Choroid plexus epithelial cell (primary cell): ENCODE data around the gene FCHSD2.

Source experiments
- DNase-seq: peaks from one replicate; pipeline ENCODE4 v3.0.0-alpha.2; 2010; ENCODE audit warnings: low read depth
- H3K4me3 ChIP-seq: 2 replicates; pipeline ENCODE4 v1.5.1; 2011; ENCODE audit warnings: low read depth, mild to moderate bottlenecking, control low read depth, low read length, moderate library complexity
- CTCF ChIP-seq: conservative IDR thresholded peaks from 2 replicates; pipeline ENCODE4 v1.5.1; 2011; ENCODE audit warnings: low read depth, mild to moderate bottlenecking, control low read depth, inconsistent platforms, low read length, moderate library complexity

Gene FCHSD2

GRCh38 chr11:73157101-73158010 lies 15.2 kb upstream of the FCHSD2 start:
- no peak overlapping the region for H3K4me3 ChIP-seq
- DNase-seq, result peak; percentile 75
- TF ChIP-seq CTCF, result no peak

GRCh38 chr11:73156686-73157085 lies 14.6 kb upstream of the FCHSD2 start:
- no peak overlapping the region for H3K4me3 ChIP-seq
- DNase-seq, result no peak
- no peak for TF ChIP-seq CTCF

- no peak for DNase-seq
- H3K4me3 ChIP-seq, result no peak overlapping the region
- no peak for TF ChIP-seq CTCF
Measured at GRCh38 chr11:73156114-73156513, 14.0 kb upstream of the FCHSD2 start.

- no peak overlapping the region for H3K4me3 ChIP-seq
- no peak for TF ChIP-seq CTCF
- no peak for DNase-seq
Measured at GRCh38 chr11:73155102-73155501, 13.0 kb upstream of the FCHSD2 start.

- no peak for DNase-seq
- TF ChIP-seq CTCF, result no peak
- H3K4me3 ChIP-seq, result no peak overlapping the region
Measured at GRCh38 chr11:73154178-73154577, 12.1 kb upstream of the FCHSD2 start.

GRCh38 chr11:73152861-73153483 lies 10.9 kb upstream of the FCHSD2 start:
- H3K4me3 ChIP-seq, result no peak overlapping the region
- no peak for TF ChIP-seq CTCF
- DNase-seq, result no peak
